Suprapubic skin (tissue), 3 donors: ENCODE data around the gene C1orf21.

Experiments used
- POLR2A ChIP-seq, 2 donors: fragments of 450-650 bp; IDR thresholded peaks; one replicate each; pipeline ENCODE4 v1.6.1; 2017; ENCODE audit warnings: antibody characterized with exemption in 2 of 2, mild to moderate bottlenecking in 2 of 2, moderate library complexity in 2 of 2
- TF ChIP-seq, protein P1 (sequence below), 2 donors: fragments of 200-600 bp in 1 of 2; fragments of 450-650 bp in 1 of 2; sonication (generic) in 1 of 2; IDR thresholded peaks; one replicate each; pipeline ENCODE4 v1.5.1; 2016 to 2019; ENCODE audit warnings: antibody characterized with exemption in 2 of 2, mild to moderate bottlenecking in 1 of 2, moderate library complexity in 1 of 2

DNA sequence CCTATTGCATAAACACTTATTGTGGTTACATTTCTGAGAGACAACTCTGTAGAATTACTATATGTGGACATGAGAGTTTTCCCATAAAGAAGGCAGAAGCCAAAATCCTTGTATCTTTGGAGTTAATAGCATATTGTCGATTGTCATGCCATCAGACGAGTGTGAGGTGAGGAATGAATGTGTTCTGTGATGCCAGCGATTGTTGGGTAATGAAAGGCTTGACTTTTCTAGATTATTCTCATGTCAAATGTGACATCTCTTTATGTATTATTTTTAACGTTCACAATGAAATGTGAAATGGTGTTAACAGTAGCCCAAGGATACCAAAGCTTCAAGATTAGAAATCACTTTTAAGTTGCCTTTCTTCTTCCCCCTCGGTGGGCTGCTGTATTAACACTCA lies 84.9 kb downstream of the C1orf21 start:
- TF ChIP-seq, protein P1, sequence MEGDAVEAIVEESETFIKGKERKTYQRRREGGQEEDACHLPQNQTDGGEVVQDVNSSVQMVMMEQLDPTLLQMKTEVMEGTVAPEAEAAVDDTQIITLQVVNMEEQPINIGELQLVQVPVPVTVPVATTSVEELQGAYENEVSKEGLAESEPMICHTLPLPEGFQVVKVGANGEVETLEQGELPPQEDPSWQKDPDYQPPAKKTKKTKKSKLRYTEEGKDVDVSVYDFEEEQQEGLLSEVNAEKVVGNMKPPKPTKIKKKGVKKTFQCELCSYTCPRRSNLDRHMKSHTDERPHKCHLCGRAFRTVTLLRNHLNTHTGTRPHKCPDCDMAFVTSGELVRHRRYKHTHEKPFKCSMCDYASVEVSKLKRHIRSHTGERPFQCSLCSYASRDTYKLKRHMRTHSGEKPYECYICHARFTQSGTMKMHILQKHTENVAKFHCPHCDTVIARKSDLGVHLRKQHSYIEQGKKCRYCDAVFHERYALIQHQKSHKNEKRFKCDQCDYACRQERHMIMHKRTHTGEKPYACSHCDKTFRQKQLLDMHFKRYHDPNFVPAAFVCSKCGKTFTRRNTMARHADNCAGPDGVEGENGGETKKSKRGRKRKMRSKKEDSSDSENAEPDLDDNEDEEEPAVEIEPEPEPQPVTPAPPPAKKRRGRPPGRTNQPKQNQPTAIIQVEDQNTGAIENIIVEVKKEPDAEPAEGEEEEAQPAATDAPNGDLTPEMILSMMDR (IDR thresholded peaks at IDR 0.05) = no peak
- no peak for TF ChIP-seq POLR2A (IDR thresholded peaks at IDR 0.05)
